GM21360 (cell line): Measurements from ENCODE around the gene IFNLR1.

Source experiments
- ATAC-seq: cut with Tn5 transposase; IDR thresholded peaks from one replicate; pipeline ENCODE4 v1.9.1; 2021; ENCODE audit warnings: mild to moderate bottlenecking, moderate library complexity; ENCODE audit not compliant: unreplicated experiment

Gene IFNLR1

GRCh38 chr1:24125456-24125855 lies 61.6 kb downstream of the IFNLR1 start:
- no peak for ATAC-seq

GRCh38 chr1:24124980-24125379 lies 62.1 kb downstream of the IFNLR1 start:
- ATAC-seq = no peak

GRCh38 chr1:24123611-24124010 lies 63.5 kb downstream of the IFNLR1 start:
- ATAC-seq = no peak

GRCh38 chr1:24122776-24123175 lies 64.3 kb downstream of the IFNLR1 start:
- ATAC-seq = no peak

- ATAC-seq = no peak
Measured at GRCh38 chr1:24121406-24121805, 65.7 kb downstream of the IFNLR1 start.

- no peak for ATAC-seq
Measured at GRCh38 chr1:24120965-24121364, 66.1 kb downstream of the IFNLR1 start.

- no peak for ATAC-seq
Measured at GRCh38 chr1:24119859-24120756, 67.0 kb downstream of the IFNLR1 start.

GRCh38 chr1:24119489-24119858 lies 67.6 kb downstream of the IFNLR1 start:
- no peak for ATAC-seq

- ATAC-seq = no peak
Measured at GRCh38 chr1:24118410-24119242, 68.5 kb downstream of the IFNLR1 start.

GRCh38 chr1:24117722-24118409 lies 69.2 kb downstream of the IFNLR1 start:
- no peak for ATAC-seq

- no peak for ATAC-seq
Measured at GRCh38 chr1:24117132-24117531, 70.0 kb downstream of the IFNLR1 start.

- ATAC-seq = no peak
Measured at GRCh38 chr1:24114753-24115152, 72.3 kb downstream of the IFNLR1 start.

GRCh38 chr1:24113641-24114033 lies 73.5 kb downstream of the IFNLR1 start:
- no peak for ATAC-seq

GRCh38 chr1:24111996-24112779 lies 74.9 kb downstream of the IFNLR1 start, which contains the start of gene MYOM3:
TSS of gene MYOM3 (minus strand) at chr1:24112135. CDS start at chr1:24108636, 3,499 bp downstream.
- no peak for ATAC-seq

GRCh38 chr1:24111262-24111995 lies 75.7 kb downstream of the IFNLR1 start:
- no peak for ATAC-seq

GRCh38 chr1:24110642-24111261 lies 76.3 kb downstream of the IFNLR1 start:
- ATAC-seq = no peak

GRCh38 chr1:24109686-24110475 lies 77.2 kb downstream of the IFNLR1 start:
- ATAC-seq = no peak

- ATAC-seq = no peak
Measured at GRCh38 chr1:24109166-24109483, 78.0 kb downstream of the IFNLR1 start.
